Adrenal gland (tissue), 5 donors: ENCODE data around the gene NECAB2.

Experiments
- POLR2A ChIP-seq, 2 donors: fragments of 450-650 bp; IDR thresholded peaks; one replicate each; pipeline ENCODE4 v1.6.1; 2017; ENCODE audit warnings: antibody characterized with exemption in 2 of 2, mild to moderate bottlenecking in 2 of 2, moderate library complexity in 1 of 2
- TF ChIP-seq, protein P1 (sequence below), 6 experiments: fragments of 450-650 bp in 4 of 6; fragments of 200-600 bp in 2 of 6; sonication (generic) in 1 of 6; IDR thresholded peaks; 1 replicate in 5 of 6; 2 replicates in 1 of 6; pipeline versions ENCODE4 v1.5.1 to v1.8.0; 2016 to 2021; ENCODE audit warnings: antibody characterized with exemption in 6 of 6, mild to moderate bottlenecking in 2 of 6, moderate library complexity in 1 of 6
- donor health status: DM: no; HTN: no; CAD: no.

DNA sequence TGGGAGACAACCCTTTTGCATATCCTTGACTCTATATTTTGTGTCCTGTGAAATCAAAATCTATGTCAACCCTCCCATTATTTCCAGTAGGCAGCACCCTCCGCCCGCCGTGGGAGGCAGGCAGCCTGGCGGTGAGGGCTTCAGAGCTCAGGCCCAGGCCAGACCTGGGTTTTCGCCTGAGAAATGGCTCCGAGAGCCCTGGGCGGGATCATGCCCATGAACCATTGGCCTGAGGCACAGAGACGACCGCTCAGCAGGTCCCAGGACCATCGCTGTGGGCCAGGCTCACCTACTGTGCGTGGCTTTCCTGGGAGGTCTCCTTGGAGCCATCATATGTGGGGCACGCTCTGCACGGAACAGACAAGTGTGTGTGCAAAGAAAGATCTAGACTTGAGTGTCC lies 80.8 kb downstream of the NECAB2 start:
- TF ChIP-seq, protein P1, sequence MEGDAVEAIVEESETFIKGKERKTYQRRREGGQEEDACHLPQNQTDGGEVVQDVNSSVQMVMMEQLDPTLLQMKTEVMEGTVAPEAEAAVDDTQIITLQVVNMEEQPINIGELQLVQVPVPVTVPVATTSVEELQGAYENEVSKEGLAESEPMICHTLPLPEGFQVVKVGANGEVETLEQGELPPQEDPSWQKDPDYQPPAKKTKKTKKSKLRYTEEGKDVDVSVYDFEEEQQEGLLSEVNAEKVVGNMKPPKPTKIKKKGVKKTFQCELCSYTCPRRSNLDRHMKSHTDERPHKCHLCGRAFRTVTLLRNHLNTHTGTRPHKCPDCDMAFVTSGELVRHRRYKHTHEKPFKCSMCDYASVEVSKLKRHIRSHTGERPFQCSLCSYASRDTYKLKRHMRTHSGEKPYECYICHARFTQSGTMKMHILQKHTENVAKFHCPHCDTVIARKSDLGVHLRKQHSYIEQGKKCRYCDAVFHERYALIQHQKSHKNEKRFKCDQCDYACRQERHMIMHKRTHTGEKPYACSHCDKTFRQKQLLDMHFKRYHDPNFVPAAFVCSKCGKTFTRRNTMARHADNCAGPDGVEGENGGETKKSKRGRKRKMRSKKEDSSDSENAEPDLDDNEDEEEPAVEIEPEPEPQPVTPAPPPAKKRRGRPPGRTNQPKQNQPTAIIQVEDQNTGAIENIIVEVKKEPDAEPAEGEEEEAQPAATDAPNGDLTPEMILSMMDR (IDR thresholded peaks at IDR 0.05) = no peak
- no peak for TF ChIP-seq POLR2A (IDR thresholded peaks at IDR 0.05)
